Left renal cortex interstitium (tissue), 4 donors: Measurements from ENCODE around the gene TCEA3. TPM values are rescaled to one million over a fixed set of nuclear protein-coding genes. Genes with fewer than 3 reads are reported as not detected.

Experiments used
- DNase-seq, 4 donors: peaks; one replicate each; pipeline ENCODE4 v3.0.0-alpha.2; 2013; ENCODE audit warnings: low read depth in 4 of 4, low spot score in 2 of 4, missing footprints in 1 of 4
- polyA plus RNA-seq, 4 donors: library from polyadenylated mRNA; unstranded; fragments of 120-200 nt; gene quantifications; one replicate each; pipeline ENCODE4 v1.2.1, GENCODE V29; 2013; ENCODE audit not compliant: insufficient read length in 4 of 4

Gene TCEA3
- polyA plus RNA-seq, 4 donors, result 31.1 to 58.3 (median 47.5) TPM

DNA sequence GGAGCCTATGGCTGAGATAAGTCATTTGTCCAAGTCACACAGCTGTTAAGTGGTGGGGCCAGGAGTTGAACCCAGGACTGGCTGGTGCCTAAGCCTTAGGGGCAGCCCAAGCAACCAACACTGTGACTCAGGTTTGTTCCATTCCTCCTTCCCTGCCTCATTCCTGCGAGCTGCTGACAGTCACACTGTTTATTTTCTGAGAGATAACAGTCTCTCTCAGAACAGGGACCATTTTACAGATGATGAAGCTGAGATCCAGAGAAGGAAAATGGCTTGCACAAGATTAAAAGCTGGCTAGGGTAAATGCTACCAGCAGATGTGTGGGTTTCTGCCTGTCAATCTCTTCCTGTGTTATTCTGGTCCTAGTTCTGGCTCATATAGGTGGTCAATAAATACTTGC, 24.3 kb upstream of the TCEA3 start:
- no peak for DNase-seq

DNA sequence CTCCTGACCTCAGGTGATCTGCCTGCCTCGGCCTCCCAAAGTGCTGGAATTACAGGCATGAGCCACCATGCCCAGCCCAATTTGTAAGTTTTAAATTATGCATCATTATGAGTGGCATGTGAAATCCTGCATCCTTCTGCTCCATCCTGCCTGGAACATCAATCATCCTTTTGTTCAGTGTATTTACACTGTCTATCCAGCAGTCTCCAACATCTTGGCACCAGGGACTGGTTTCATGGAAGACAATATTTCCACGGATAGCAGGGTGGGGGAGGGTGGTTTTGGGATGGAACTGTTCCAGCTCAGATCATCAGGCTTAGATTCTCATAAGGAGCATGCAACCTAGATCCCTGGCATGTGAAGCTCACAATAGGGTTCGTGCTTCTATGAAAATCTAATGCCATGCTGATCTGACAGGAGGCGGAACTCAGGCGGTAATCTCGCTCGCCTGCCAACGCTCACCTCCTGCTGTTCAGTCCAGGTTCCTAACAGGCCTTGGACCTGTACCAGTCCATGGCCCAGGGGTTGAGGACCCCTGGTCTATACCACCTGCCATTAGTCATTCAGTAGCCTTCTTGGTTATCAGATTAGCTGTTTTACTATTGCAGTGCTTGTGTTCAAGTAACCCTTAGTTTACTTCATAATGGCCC, 22.2 kb upstream of the TCEA3 start:
- DNase-seq, result no peak

- no peak for DNase-seq
Observed at GRCh38 chr1:23444596-23445390, 20.2 kb upstream of the TCEA3 start.

DNA sequence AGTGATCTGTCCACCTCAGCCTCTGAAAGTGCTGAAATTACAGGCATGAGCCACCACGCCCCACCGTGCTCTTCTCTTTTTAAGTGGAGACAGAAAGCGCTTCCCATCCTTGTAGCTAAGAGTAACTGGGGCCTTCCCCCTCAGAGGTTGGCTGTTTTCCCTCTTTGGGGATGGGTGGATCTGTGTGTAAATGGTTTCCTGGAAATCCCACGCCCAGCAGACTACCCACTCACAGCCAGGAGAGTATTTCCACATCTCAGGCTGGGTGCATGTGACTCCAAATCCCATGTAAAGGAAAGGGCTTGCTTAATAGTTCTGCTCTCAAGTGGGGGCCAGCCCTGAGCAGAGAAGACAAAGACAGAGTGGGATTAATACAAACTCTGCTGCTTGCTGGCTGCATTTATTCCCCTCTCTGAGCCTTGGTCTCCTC, 19.6 kb upstream of the TCEA3 start:
- no peak for DNase-seq

- no peak for DNase-seq
Observed at GRCh38 chr1:23442751-23443150, 18.2 kb upstream of the TCEA3 start.

DNA sequence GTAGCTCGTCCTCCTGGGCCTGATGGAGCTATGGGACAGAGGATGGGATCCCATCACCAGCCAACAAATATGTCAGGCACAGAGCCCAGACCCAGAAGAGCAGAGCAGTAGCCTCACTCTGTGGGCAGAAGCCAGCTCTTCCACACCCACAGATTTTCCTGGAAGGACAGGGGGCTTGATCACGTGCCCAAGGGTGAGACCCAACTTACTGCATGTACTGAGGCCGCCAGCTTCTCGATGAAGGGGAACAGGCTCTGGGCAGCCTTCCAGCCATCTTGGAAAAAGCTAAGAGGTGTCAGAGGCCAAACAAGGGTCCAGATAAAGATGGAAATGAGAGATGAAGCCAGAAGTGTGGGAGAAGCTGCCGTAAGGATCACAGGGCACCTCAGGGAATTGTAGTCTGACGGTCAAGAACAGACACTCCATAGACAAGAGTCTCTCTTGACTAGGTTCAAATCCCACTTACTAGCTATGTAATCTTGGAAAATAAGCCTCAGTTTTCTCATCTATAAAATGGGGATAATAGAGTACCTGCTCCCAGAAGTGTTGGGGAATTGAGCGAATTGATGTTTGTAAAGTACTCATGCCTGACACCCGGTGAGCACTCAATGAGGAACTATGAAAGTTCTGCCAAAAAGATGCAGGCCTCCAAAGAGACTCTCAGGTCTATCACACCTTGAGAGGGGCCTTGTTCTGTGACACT, 17.0 kb upstream of the TCEA3 start:
- no peak for DNase-seq

- no peak for DNase-seq
Observed at GRCh38 chr1:23438545-23438944, 14.0 kb upstream of the TCEA3 start.

DNA sequence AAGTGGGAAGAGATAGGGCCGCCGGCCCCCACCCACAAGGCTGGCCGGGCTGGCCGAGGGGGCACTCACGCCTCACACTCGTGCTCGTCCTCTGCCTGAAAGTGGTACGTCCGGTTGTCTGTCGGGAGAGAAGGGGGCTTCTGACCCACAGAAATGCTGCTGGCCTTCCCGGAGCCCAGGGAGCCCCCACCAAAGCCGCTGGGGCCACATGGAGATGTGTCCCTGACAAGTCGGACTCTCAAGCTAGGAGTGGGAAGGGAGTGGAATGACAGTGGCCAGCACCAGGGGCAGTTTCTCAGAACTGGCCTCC, 12.8 kb upstream of the TCEA3 start:
- no peak for DNase-seq

- peak in 1 of 4 donors; percentile 8 for DNase-seq
Observed at GRCh38 chr1:23436520-23437354, 12.2 kb upstream of the TCEA3 start.

GRCh38 chr1:23434260-23434775, 9.8 kb upstream of the TCEA3 start:
- no peak for DNase-seq

DNA sequence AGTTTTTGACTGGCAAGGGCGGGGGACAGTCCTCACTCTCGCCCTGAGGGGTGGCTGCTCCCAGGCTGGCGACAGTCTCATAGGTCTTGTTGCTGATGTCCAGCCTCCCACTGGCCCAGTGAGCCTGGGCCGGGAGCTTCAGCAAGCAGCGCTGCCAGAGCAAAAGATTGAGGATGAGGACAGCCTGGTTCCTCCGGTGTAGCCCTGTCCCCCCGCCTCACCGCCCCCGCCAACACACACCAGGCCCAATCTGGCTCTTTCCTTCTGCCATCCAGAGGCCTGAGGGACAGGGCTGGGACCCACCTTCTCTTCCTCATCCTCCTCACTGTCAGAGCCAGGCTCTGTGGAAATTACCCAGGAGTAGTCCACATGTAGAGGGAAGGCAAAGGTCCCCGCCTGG, 8.6 kb upstream of the TCEA3 start:
- no peak for DNase-seq

- DNase-seq, result no peak
Observed at GRCh38 chr1:23431431-23431830, 6.9 kb upstream of the TCEA3 start.

- no peak for DNase-seq
Observed at GRCh38 chr1:23430803-23431202, 6.3 kb upstream of the TCEA3 start.

DNA sequence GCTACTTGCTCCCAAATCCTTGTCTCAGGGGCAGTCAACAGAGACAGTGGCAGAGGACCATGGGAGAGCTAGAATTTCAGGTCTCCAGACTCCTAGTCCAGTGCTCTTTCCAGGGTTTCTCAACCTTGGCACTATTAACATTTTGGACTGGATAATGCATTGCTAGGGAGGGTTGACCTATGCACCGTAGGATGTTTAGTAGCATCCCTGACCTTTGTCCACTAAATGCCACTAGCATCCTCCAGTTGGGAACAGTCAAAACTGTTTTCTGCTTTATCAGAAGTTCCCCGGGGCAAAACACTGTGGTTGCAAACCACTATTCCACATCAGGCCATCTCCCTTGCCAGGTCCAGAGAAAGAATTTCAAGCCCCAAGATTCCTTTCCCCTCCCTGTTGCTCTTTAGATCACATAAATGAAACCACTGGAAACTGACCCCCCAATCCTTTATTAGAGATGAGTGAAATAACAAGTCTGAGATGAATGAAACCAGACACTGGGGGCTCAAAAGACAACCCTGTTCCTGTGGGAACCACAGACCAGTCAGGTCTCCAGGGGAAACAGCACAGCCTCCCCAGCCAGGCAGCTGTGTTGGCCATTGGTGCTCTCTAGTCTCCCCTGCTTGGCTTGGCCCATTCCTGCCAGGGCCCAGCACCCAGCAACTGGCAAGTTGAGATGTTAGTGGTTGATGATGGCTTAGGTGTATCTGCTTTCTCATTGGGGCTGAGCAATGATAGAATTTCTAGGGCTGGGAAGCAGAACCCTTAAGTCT, 3.8 kb upstream of the TCEA3 start:
- no peak for DNase-seq

- DNase-seq, result no peak
Observed at GRCh38 chr1:23427550-23427949, 3.0 kb upstream of the TCEA3 start.

DNA sequence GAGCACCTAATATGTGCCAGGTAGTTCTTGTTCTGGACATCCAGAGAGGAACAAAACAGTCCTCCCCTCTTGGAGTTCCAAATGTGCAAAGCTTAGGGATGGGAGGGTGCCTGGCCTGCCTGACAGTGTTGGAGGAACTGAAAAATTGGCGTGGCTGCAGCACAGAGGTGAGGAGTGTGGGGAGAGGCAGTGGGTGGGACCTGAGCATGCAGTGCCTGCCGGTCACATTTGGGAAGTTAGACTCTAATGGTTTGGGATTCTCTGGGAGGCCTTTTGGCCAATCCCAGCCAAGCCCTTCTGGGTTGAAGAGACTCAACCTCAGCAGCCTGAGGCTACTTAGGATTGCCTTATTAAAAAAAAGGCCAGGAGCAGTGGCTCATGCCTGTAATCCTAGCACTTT, 2.3 kb upstream of the TCEA3 start:
- no peak for DNase-seq

- no peak for DNase-seq
Observed at GRCh38 chr1:23425193-23425494, 596 bp upstream of the TCEA3 start.

- DNase-seq, result peak in 1 of 4 donors; percentile 23
Observed at GRCh38 chr1:23423415-23424292, 894 bp downstream of the TCEA3 start.

GRCh38 chr1:23422941-23423340, 1.6 kb downstream of the TCEA3 start:
- no peak for DNase-seq
